Measurements from ENCODE around the gene CDC42. TPM values are rescaled to one million over a fixed set of nuclear protein-coding genes. Genes with fewer than 3 reads are reported as not detected.
"Not testable (repeated sequence)": the region's sequence is repeated elsewhere in the genome, so short reads cannot be mapped to it uniquely, and the experiment has no call there.

Gene CDC42
- 111 TPM for total RNA-seq

- DNase-seq (ENCODE audit: low spot score in 2 of 2), result peak; percentile 88 to 98
- no peaks in the 10 kb centered on the region for H3K9me3 ChIP-seq
- H3K27me3 ChIP-seq, result no peaks in the 10 kb centered on the region
- intact Hi-C loops (cut with DNase I), result loop anchor here (1.0 to 5.0 kb wide), 3 partner anchors 27 to 1265 kb away; partner anchors contain the start of genes HP1BP3 and USP48
- peaks cover 15 to 29% of the 10 kb centered on the region in 2 donors for H3K4me1 ChIP-seq
- TF ChIP-seq, protein P1, sequence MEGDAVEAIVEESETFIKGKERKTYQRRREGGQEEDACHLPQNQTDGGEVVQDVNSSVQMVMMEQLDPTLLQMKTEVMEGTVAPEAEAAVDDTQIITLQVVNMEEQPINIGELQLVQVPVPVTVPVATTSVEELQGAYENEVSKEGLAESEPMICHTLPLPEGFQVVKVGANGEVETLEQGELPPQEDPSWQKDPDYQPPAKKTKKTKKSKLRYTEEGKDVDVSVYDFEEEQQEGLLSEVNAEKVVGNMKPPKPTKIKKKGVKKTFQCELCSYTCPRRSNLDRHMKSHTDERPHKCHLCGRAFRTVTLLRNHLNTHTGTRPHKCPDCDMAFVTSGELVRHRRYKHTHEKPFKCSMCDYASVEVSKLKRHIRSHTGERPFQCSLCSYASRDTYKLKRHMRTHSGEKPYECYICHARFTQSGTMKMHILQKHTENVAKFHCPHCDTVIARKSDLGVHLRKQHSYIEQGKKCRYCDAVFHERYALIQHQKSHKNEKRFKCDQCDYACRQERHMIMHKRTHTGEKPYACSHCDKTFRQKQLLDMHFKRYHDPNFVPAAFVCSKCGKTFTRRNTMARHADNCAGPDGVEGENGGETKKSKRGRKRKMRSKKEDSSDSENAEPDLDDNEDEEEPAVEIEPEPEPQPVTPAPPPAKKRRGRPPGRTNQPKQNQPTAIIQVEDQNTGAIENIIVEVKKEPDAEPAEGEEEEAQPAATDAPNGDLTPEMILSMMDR (IDR thresholded peaks at IDR 0.05), result no peak
- peak within 1 kb of the TSS; percentile 93 to 100 for H3K4me3 ChIP-seq
- no peaks in the 10 kb centered on the region for H3K36me3 ChIP-seq
- peak within 1 kb of the TSS; percentile 99 for H3K27ac ChIP-seq
These were observed at the start of gene CDC42 for GRCh38 chr1:22052115-22053016. CDC42 (plus strand) TSS chr1:22052709; CDS start chr1:22078479, 25,770 bp downstream.

DNA sequence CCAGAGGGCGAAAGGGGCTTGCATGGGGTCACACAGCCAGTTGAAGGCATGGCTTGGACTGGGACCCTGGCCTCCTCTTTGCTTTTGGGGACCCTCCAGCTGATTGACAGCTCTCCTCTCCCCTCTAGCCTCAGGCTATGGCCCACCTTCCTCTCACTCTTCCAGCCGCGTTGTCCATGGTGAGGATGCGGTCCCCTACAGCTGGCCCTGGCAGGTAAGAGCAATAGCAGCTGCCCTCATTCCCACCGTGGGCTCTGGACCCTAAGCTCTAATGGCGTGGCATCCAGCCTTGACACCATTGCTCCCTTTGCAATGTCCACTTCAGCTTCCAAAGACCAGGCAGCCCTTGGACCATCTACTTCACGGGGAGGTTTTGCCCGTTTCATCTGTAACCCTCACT is 49.6 kb upstream of the CDC42 start:
- H3K4me3 ChIP-seq; H3K9me3 ChIP-seq; intact Hi-C loops (cut with DNase I); H3K27me3 ChIP-seq; DNase-seq (ENCODE audit: low spot score in 2 of 2); H3K4me1 ChIP-seq; H3K27ac ChIP-seq; H3K36me3 ChIP-seq: not testable (repeated sequence)

DNA sequence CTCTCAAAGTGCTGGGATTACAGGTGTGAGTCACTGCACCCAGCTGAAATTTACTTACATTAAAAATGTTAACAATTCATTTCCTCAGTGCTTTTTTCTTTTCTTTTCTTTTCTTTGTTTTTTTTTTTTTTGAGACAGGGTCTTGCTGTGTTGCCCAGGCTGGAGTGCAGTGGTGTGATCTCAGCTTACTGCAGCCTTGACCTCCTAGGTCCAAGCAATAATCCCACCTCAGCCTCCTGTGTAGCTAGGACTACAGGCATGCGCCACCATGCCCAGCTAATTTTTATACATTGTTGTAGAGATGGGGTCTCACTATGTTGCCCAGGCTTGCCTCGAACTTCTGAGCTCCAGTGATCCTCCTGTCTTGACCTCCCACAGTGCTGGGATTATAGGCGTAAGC is 48.5 kb upstream of the CDC42 start:
- H3K27ac ChIP-seq; DNase-seq (ENCODE audit: low spot score in 2 of 2); H3K9me3 ChIP-seq; H3K36me3 ChIP-seq; intact Hi-C loops (cut with DNase I); H3K27me3 ChIP-seq; H3K4me1 ChIP-seq; H3K4me3 ChIP-seq: not testable (repeated sequence)

GRCh38 chr1:22005261-22006149 is 47.0 kb upstream of the CDC42 start:
- H3K27ac ChIP-seq; H3K36me3 ChIP-seq; H3K9me3 ChIP-seq; intact Hi-C loops (cut with DNase I); H3K4me1 ChIP-seq; H3K4me3 ChIP-seq; DNase-seq (ENCODE audit: low spot score in 2 of 2); H3K27me3 ChIP-seq: not testable (repeated sequence)
- TF ChIP-seq, protein P1 (IDR thresholded peaks at IDR 0.05), result peak in 1 of 3 experiments; percentile 33

GRCh38 chr1:22006736-22007135 is 45.8 kb upstream of the CDC42 start:
- intact Hi-C loops (cut with DNase I); H3K4me3 ChIP-seq; H3K9me3 ChIP-seq; DNase-seq (ENCODE audit: low spot score in 2 of 2); H3K27ac ChIP-seq; H3K27me3 ChIP-seq; H3K36me3 ChIP-seq; H3K4me1 ChIP-seq: not testable (repeated sequence)

- H3K4me1 ChIP-seq; H3K36me3 ChIP-seq; intact Hi-C loops (cut with DNase I); H3K27ac ChIP-seq; DNase-seq (ENCODE audit: low spot score in 2 of 2); H3K27me3 ChIP-seq; H3K9me3 ChIP-seq; H3K4me3 ChIP-seq: not testable (repeated sequence)
These were observed 45.2 kb upstream of the CDC42 start for GRCh38 chr1:22007262-22007661.

GRCh38 chr1:22009566-22009965 is 42.9 kb upstream of the CDC42 start:
- H3K4me1 ChIP-seq; DNase-seq (ENCODE audit: low spot score in 2 of 2); H3K27ac ChIP-seq; intact Hi-C loops (cut with DNase I); H3K36me3 ChIP-seq; H3K27me3 ChIP-seq; H3K4me3 ChIP-seq; H3K9me3 ChIP-seq: not testable (repeated sequence)

DNA sequence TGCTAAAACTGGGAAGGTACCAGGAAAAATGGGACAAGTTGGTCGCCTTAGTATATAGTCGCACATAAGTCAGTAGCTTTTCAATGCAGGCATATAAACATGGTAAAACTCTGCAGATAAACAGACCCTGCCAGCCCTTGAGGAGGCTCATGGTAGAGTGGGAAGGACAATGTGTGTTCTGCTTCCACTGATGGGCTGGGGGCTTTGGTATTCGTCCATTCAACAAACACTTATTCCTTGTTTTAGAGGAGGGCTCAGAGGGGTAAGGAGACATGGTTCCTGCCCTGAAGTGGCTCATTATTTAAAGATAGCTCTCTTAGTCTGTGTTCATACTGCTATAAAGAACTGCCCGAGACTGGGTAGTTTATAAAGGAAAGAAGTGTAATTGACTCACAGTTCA is 39.8 kb upstream of the CDC42 start:
- H3K36me3 ChIP-seq; H3K27me3 ChIP-seq; H3K27ac ChIP-seq; DNase-seq (ENCODE audit: low spot score in 2 of 2); H3K4me3 ChIP-seq; H3K9me3 ChIP-seq; H3K4me1 ChIP-seq; intact Hi-C loops (cut with DNase I): not testable (repeated sequence)

- intact Hi-C loops (cut with DNase I); H3K4me3 ChIP-seq; H3K27me3 ChIP-seq; H3K36me3 ChIP-seq; H3K27ac ChIP-seq; H3K9me3 ChIP-seq; H3K4me1 ChIP-seq; DNase-seq (ENCODE audit: low spot score in 2 of 2): not testable (repeated sequence)
These were observed 37.8 kb upstream of the CDC42 start for GRCh38 chr1:22014575-22015206.
